GM21825 (cell line): Measurements from ENCODE around the gene ADPRM.

ENCODE experiments used
- ATAC-seq: cut with Tn5 transposase; IDR thresholded peaks from one replicate; pipeline ENCODE4 v1.9.1; 2021; ENCODE audit warnings: mild to moderate bottlenecking, moderate library complexity; ENCODE audit not compliant: unreplicated experiment

Gene ADPRM

GRCh38 chr17:10738521-10739258 lies 41.3 kb downstream of the ADPRM start:
- ATAC-seq, result no peak

- no peak for ATAC-seq
These were observed 42.0 kb downstream of the ADPRM start for GRCh38 chr17:10739386-10739785.

GRCh38 chr17:10741416-10742135 lies 44.2 kb downstream of the ADPRM start:
- ATAC-seq, result no peak

- no peak for ATAC-seq
These were observed 45.0 kb downstream of the ADPRM start for GRCh38 chr17:10742431-10742830.

GRCh38 chr17:10743316-10744009 lies 46.1 kb downstream of the ADPRM start:
- no peak for ATAC-seq

GRCh38 chr17:10744501-10745000 lies 47.2 kb downstream of the ADPRM start:
- no peak for ATAC-seq

- ATAC-seq, result no peak
These were observed 47.8 kb downstream of the ADPRM start for GRCh38 chr17:10745231-10745630.

GRCh38 chr17:10748531-10749181 lies 51.3 kb downstream of the ADPRM start:
- ATAC-seq, result no peak

GRCh38 chr17:10750210-10750609 lies 52.8 kb downstream of the ADPRM start:
- no peak for ATAC-seq

GRCh38 chr17:10751563-10751962 lies 54.2 kb downstream of the ADPRM start:
- ATAC-seq, result no peak

- no peak for ATAC-seq
These were observed 55.3 kb downstream of the ADPRM start for GRCh38 chr17:10752696-10753095.

- ATAC-seq, result no peak
These were observed 56.7 kb downstream of the ADPRM start for GRCh38 chr17:10754109-10754508.

- no peak for ATAC-seq
These were observed 57.6 kb downstream of the ADPRM start for GRCh38 chr17:10754861-10755591.

- no peak for ATAC-seq
These were observed 58.3 kb downstream of the ADPRM start for GRCh38 chr17:10755592-10756127.

- no peak for ATAC-seq
These were observed 58.8 kb downstream of the ADPRM start for GRCh38 chr17:10756185-10756584.

- no peak for ATAC-seq
These were observed 59.2 kb downstream of the ADPRM start for GRCh38 chr17:10756619-10757018.

GRCh38 chr17:10757067-10757466 lies 59.7 kb downstream of the ADPRM start:
- no peak for ATAC-seq

GRCh38 chr17:10757647-10758046 lies 60.3 kb downstream of the ADPRM start:
- ATAC-seq, result no peak

- no peak for ATAC-seq
These were observed 60.7 kb downstream of the ADPRM start for GRCh38 chr17:10758062-10758461.
